ENCODE results near the gene BOLA1.
"Not testable (repeated sequence)": the region's sequence is repeated elsewhere in the genome, so short reads cannot be mapped to it uniquely, and the experiment has no call there.

The BOLA1 gene

DNA sequence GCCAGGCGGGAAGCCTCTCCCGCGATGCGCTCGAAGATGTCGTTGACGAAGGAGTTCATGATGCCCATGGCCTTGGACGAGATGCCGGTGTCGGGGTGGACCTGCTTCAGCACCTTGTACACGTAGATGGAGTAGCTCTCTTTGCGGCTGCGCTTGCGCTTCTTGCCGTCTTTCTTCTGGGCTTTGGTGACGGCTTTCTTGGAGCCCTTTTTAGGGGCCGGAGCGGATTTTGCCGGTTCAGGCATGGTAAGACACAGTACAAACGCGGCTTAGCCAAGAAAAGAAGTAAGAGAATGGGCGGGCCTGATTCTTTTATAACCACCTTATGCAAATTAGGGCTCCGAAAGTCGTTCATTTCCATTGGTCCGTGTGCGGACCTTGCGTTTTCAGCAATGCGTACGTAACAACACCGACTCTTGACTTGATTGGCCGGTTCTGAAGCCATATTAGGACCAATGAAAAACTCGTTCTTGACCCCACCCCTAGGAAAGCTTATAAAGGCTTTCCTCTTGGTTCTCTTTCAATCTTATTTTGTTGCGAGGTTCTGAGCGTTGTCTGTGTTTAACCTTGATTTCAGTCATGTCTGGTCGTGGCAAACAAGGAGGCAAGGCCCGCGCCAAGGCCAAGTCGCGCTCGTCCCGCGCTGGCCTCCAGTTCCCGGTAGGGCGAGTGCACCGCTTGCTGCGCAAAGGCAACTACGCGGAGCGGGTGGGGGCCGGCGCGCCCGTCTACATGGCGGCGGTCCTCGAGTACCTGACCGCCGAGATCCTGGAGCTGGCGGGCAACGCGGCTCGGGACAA, 12.8 kb upstream of the BOLA1 start:
- peak; percentile 65 to 69 for DNase-seq (ENCODE audit: low read depth in 2 of 2, low spot score in 1 of 2)

DNA sequence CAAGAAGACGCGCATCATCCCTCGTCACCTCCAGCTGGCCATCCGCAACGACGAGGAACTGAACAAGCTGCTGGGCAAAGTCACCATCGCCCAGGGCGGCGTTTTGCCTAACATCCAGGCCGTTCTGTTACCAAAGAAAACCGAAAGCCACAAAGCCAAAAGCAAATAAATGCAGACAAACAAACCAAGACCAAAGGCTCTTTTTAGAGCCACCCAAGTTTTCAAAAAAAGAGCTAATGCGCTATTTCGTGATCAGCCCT, 12.2 kb upstream of the BOLA1 start:
- DNase-seq (ENCODE audit: low read depth in 2 of 2, low spot score in 1 of 2), result not testable (repeated sequence)

DNA sequence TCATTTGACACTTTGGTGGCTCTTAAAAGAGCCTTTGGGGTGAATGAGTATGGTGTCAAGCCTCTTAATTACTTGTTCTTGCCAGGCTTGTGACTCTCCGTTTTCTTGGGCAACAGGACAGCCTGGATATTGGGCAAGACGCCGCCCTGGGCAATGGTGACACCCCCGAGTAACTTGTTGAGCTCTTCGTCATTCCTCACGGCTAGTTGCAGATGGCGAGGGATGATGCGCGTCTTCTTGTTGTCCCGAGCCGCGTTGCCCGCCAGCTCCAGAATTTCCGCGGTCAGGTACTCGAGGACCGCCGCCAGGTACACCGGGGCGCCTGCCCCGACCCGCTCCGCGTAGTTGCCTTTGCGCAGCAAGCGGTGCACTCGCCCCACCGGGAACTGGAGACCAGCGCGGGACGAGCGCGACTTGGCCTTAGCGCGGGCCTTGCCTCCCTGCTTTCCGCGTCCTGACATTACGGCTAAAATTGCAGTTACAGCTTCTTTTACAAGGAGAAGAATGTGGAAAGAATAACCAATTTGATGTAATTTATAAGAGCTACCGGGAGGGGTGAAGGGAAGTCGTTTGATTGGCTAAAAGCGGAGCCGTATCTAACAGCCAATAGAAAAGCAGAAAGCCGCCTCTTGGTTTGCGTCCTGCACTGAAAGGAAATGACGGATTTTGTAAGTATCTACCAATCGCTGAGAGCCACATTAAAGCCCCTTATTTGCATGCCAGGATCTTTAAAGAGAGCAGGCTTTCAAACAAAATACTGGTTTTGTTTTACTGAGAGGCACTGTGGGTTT, 11.7 kb upstream of the BOLA1 start:
- DNase-seq (ENCODE audit: low read depth in 2 of 2, low spot score in 1 of 2), result peak; percentile 44 to 49

DNA sequence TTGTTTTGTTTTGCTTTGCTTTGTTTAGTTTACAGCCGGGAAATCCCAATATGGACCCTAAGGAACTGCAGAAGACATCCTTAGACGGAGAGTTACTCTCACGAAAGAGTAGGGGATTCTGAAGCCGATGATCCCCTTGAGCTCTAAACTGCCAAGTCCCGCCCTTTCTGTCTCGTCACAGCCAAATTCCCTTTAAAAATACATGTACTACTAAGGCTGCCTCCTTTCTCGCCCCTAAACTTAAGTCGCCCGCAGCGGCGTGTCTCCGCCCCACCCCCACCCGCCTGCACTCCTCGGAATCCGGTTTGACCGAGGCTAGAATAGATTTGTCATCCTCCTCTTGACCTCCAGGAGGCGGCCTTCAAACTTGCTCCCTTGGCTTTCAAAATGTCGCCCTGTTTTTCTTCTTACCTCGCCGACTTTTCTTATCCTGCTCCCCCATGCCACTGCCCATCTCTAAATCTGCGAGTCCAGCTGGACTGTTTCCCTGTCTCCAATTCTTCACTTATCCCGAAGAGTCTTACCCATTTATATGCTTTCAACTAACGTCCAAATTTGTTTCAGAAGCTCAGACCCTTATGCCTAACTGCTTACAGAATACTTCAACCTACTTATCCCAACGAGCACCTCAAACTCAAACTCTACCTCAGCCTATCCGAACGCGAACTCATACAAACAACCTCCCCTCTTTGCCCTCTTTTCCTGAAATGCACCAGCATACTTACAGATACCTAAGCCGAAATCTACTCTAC, 10.9 kb upstream of the BOLA1 start:
- DNase-seq (ENCODE audit: low read depth in 2 of 2, low spot score in 1 of 2), result peak; percentile 38 to 44

DNA sequence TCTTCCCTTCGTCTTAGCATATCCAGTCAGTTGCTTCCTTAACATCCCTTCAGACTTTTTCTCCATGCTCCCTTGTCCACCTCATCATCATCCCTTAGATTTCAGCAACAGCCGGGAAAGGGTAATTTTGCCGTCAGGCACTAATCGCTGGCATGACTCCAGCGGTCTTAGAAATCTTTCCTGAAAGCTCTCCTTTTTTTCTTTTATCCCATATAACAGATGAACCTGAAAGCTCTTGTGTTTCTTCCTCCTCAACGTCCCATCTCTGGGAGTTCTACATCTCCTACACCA, 10.4 kb upstream of the BOLA1 start:
- no peak for DNase-seq (ENCODE audit: low read depth in 2 of 2, low spot score in 1 of 2)

DNA sequence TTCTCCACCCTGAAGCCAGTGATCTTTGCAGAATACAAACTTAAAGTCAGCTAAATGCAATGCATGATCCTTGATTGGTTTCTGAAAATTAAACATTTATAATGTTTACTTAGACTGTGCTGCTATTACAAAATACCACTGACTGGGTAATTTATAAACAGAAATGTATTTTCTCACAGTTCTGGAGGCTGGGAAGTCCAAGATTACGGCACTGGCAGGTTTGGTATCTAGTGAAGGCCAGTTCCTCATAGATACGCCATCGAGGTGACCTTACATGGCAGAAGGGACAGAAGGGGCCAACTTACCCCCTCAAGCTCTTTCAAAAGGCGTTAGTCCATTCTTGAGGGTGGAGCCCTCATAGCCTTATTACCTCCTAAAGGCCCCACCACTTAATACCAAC, 2.8 kb upstream of the BOLA1 start:
- no peak for DNase-seq (ENCODE audit: low read depth in 2 of 2, low spot score in 1 of 2)

DNA sequence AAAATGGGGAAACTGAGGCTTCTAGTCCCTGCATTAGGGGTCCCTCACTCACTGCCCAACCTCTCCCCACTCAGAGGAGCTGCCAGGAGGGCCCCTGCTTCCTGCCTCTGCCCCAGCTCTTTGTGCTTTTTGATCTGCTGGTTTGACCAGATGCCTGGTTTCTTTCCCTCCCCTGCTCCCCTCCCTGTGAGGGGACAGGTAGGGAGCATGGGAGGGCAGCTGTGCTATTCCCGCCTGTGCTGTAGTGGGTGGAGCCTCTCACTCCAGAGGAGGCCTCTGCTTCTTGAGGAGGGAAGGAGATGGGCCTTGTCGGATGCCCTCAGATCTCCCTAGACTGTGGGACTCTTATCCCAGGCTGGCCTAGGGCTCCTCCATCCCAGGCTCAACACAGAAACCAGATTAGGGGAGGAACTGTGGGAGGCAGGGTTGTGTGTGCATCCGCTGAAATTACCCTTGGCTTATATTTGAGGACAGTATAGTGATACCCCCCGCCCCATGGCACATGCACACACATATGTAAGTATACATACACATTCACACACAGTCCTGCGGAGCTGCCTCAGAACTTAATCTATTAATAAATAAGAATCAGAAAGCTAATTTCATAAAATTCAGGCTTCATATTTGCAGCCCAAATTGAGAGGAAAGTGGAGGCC, 4.6 kb downstream of the BOLA1 start:
- DNase-seq (ENCODE audit: low read depth in 2 of 2, low spot score in 1 of 2), result no peak

DNA sequence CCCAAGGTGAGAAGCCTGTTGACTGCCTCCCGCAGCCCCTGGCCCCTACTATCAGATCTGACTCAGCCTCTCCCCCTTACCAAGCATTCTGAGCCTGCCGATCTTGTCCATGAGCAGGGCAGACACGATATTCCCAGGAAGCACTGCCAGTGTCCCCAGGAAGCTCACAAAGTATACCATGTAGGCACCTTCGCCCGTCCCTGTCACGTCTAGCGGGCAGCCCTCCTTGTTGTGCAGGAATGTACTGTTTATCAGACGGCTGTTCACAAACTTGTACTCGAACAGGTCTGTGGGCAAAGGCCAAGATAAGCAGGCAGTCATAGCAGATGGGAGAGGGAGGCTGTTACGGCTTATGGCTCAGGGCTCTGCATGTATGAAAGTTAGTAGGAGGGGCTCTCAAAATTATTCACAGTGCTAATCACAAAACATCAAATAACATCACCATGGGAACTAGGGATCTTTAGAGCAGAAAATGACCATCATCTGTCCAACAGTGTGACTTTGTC, 7.3 kb downstream of the BOLA1 start:
- no peak for DNase-seq (ENCODE audit: low read depth in 2 of 2, low spot score in 1 of 2)

DNA sequence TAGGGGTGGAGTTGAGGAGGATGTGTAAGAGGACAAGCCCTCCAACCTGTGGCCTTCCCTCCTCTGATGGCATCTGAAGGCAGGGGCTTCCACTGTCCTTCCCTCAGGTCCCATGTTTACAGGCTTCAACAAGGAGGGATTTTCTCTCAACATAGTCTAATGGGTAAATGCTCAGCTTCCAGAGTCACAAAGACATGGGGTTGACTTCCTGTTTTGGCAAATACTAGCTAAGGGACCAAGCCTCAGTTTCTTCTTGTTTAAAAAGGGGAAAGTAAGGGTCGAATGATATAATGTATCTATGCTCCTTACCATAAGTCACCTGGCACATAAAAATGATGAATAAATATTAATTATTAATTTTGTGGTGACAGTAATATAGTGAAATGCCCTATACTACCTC, 15.2 kb downstream of the BOLA1 start:
- DNase-seq (ENCODE audit: low read depth in 2 of 2, low spot score in 1 of 2), result no peak

DNA sequence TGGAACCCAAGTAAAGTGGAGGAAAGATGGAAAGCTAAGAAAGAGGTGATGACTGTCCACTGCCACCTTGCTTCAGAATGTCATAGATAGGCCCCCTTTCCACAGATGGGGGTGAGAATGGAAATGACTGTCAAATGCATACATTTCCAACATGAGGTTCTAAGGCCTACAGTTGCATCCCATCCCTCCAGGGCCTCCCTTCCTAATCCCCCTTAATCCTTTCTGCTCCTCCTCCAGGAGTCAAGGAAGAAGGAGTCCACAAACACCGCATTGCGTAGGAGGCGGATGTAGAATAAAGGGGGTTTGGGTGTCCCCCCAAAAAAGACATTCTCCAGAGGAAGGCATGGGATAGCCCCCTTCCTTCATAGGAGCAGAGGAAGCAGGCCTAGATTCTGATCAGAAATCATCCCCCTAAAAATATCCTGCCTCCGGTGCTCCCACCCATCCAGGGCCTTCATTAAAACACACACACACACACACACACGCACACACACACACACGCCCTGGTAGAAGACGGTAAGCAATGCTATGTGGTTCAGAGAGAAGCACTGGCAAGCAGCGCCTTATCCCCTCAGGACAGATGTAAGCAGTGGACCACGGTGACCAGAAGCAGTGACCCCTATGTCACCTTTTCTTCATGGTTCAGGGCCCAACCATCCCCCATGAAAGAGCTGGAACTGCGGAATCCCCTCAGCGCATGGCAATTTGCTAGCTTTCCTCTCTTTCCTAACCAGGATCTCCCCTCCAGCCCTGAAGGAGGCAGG, 16.2 kb downstream of the BOLA1 start:
- DNase-seq (ENCODE audit: low read depth in 2 of 2, low spot score in 1 of 2), result no peak

DNA sequence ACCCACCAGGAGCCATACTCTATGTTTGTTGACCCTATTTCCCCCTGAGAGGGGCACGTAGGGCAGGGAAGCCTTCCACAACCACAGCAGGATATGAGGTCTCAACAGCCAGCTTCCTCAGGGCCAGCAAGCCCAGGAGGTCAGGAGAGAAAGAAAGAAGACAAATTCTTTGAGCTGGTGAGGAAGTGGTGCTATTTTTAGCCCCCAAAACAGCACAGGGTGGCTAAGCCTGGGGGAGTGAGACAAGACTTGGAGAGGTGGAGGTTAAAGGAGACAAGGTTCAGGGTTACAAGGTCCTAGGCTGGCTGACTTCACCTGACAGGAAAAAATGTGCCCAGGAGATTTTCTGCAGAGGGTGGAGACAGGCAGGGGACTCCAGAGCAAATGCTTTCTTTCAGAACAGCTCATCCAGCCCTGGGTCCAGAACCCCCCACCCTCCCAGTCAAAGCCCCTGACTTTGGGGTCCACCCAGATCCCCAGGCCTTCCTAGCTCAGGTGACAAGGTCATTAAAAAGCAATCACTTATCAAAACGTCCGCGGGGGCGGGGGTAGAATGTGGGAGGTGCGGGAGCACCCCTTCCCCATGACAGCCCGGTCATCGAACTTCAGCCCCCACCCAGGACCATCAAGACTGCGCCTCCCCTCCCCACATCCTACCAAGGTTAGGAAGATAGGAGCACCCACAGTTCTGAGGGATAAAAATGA, 17.0 kb downstream of the BOLA1 start:
- no peak for DNase-seq (ENCODE audit: low read depth in 2 of 2, low spot score in 1 of 2)

DNA sequence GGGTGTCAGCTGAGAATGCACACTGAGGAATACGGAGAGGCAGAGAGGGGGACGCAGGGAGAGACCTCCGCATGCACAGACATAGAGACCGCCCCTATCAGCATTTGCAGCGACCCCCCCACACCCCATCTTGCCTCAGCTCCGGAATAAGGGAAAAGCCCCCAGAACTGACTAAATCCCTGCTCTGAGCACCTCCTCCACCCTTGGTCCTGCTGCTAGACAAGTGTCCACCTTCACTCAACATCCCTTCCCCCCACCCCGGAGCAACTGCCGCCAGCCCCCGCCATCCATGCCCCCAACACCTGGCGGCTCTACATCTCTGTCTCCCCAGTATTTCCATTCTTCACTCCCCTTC, 17.5 kb downstream of the BOLA1 start:
- DNase-seq (ENCODE audit: low read depth in 2 of 2, low spot score in 1 of 2), result no peak

DNA sequence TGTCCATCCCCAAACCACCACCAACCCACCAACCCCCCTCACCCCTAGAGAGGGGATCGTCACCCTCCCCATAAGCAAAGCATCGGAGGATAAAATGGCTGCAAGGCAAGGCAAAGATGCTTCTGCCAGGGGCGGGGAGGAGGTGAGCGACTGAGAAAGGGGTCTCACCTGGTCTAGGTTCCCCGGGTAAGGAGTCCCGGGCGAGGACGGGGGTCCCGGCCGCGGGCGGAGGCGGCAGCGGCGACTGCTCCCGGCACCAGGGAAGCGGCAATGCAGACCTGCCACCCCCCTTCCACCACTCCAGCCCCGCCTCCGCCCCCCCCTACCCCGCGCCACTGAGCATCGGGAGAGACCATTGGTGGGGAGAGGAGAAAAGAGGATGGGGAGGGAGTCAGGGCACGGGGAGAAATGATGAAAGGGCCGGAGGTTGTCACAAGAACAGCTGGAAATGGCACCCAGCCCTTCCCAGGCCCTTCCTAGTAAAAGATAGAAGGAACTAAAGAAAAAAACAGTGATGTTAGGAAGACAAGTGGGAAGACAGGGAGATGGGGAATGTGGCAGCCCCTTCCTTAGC, 18.3 kb downstream of the BOLA1 start, which contains the start of gene SV2A:
SV2A (minus strand) TSS at position 274 of the 574 bp plus-strand sequence. CDS start 4,004 bp downstream, outside the sequence.
- peak in 1 of 2 donors; percentile 14 for DNase-seq (ENCODE audit: low read depth in 2 of 2, low spot score in 1 of 2)

DNA sequence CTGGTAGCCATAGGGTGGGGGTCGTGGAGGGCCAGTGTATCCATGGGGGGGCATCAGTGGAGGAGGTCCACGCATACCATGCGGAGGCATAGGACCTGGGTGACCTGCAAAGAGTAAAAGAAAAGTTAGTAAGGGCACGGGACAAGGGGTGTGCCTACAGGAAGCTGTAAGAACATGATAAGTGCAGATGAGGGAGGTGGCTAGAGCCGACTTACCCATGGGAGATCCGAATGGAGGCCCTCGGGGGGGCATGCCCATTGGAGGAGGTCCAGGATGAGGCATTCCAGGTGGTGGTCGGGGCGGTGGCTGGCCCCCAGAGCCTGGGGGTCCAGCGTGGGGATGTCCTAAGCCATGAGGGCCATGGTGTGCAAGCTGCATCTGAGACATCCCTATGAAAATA, 24.3 kb downstream of the BOLA1 start:
- DNase-seq (ENCODE audit: low read depth in 2 of 2, low spot score in 1 of 2), result no peak

DNA sequence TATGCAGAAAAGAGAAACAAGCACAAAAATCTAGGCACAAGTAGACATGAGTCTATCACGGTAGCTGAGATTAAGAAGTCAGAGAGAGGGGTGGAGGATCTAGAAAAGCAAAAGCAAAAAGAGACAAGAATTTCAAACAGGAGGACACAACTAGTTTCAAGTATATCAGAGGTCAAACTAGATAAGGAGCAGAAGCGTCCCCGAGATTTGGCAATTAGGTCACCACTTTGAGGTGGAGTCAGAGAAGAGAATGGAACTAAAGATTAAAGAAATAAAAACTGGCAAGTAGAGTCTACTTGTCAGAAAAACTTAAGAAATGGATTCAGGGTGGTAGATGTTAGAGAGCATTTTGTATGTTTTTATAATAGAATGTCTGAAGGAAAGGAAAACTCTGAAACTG, 26.0 kb downstream of the BOLA1 start:
- DNase-seq (ENCODE audit: low read depth in 2 of 2, low spot score in 1 of 2), result no peak

DNA sequence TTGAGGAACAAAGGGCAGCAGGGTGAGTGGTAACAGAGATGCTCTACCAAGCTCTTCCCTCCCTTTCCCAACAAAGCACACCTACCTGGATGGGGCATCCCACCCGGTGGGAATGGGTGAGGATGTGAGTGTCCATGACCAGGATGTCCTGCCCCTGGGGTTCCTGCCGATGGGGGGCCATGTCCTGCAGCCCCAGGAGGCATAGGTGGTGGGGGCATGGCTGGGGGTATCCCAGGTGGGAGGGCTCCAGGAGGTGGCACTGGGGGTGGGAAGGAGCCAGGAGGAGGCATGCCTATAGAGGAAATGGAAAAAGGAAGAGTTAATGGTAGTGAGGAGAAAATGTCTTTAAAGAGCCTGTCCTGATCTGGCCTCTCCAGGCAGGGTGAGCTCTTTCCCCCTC, 26.4 kb downstream of the BOLA1 start:
- DNase-seq (ENCODE audit: low read depth in 2 of 2, low spot score in 1 of 2), result no peak

DNA sequence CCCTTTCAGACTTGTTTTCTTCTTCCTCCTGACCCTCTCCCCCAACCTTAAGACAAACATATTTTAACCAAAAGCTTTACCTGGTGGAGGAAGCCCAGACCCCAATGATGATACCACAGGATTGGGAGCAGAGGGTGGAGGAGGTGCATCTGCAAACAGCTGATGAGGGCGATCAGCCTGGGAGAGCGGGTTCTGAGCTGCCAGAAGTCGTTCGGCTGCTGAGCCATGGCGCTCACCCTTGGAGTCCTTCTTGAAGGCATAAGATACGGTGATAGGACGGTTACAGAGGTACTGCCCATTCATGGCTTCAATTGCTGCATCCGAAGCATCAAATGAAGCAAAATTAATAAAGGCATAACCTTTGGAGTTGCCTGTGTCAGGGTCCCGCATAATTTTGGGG, 26.9 kb downstream of the BOLA1 start:
- no peak for DNase-seq (ENCODE audit: low read depth in 2 of 2, low spot score in 1 of 2)

DNA sequence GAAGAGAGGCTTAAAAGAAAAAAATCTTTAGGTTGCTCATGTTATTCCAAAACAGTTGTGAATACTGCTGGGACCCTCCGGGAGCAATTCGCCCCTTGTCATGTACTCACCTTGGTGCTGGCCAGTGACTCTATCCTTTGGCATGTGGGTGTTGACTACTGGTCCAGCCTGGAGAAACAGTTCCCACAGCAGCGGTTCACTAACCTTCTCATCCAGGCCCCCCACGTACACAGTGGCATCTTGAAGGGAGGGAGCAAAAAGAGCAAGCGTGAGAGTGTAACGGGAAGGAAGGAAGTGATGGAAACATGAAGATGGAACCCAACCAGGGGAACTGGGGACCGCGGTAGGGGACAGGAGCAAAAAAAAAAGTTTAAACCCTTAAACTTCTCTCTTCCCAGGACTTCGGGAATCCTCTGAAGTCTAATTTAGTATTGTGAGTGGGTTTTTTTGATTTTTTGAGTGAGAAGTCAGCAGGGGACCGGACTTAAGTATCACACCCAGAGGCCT, 27.7 kb downstream of the BOLA1 start:
- DNase-seq (ENCODE audit: low read depth in 2 of 2, low spot score in 1 of 2), result no peak

DNA sequence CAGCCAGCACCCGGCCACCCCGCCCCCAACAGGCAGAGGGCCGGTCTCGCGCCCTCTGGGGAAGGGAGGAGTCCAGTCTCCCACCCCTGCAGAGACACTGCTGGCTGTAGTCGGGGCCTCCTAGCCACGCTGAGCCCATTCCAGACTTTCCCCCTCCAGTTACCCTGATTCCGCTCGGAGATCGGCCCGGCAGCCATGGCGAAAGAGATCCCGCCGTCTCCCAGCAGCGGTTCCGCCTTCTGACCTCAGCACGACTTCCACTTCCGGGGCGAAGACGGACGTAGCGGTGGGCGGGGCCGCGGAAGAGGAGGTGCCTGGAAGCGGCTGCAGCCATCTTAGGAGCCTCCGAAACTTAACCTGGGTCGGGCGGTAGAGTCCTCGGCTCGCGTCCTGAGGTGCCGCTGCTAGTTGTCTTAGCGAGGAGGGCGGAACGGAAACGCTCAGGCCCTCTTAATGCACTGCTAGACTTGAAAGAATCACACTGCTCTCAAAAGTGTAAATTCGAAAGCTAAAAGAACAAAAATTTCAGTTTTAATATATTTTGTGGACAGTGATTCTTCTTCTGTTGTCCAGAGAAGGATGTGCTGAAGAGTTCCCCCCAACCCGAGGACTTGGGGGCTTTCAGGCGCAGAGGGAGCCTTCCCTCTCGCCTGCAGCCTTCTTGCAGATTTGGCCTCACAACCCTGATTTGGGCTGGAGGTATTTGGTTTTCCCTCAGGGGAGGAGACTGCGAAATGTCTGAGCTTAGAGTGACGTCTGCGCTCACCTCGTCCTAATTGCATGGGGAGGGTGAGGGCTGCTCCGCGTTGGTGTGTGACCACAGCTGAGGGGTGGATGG, 28.4 kb downstream of the BOLA1 start, which contains the start of gene SF3B4:
SF3B4 (minus strand) TSS at position 241 of the 838 bp plus-strand sequence; CDS start at position 197, 44 bp downstream.
- peak; percentile 90 to 91 for DNase-seq (ENCODE audit: low read depth in 2 of 2, low spot score in 1 of 2)

All from stimulated activated CD8-positive, alpha-beta memory T cell treated with anti-CD3 and anti-CD28 coated beads, Interleukin-4, amount 100 ng/mL, for 4 hours (primary cell).